Neuron (in vitro differentiated cells): ENCODE results near the gene ARHGEF40.

Experiments used
- H2AFZ ChIP-seq: one replicate; pipeline ENCODE4 v1.6.1; 2013; ENCODE audit warnings: low read depth, mild to moderate bottlenecking, inconsistent platforms, low read length, moderate library complexity
- H3K27me3 ChIP-seq: one replicate; pipeline ENCODE4 v1.6.1; 2013; ENCODE audit warnings: low read length; ENCODE audit not compliant: insufficient read depth
- H3K36me3 ChIP-seq: one replicate; pipeline ENCODE4 v1.6.1; 2013; ENCODE audit warnings: low read length; ENCODE audit not compliant: insufficient read depth
- H3K4me1 ChIP-seq: one replicate; pipeline ENCODE4 v1.6.1; 2013; ENCODE audit warnings: low read length; ENCODE audit not compliant: insufficient read depth
- H3K4me3 ChIP-seq: 2 replicates; pipeline ENCODE4 v1.5.1; 2013; ENCODE audit warnings: mild to moderate bottlenecking, low read length, moderate library complexity
- H3K9me3 ChIP-seq: one replicate; pipeline ENCODE4 v1.6.1; 2013; ENCODE audit warnings: low read length

Gene ARHGEF40

GRCh38 chr14:21072031-21072473 lies 1.9 kb downstream of the ARHGEF40 start:
- Histone ChIP-seq H3K36me3 (peaks cover 43% of the 10 kb centered on the region), H3K4me3 (peak overlapping the region; percentile 85), H3K9me3 (no peaks in the 10 kb centered on the region), H2AFZ (no peak overlapping the region), H3K27me3 (no peaks in the 10 kb centered on the region), H3K4me1 (peaks cover 17% of the 10 kb centered on the region)

DNA sequence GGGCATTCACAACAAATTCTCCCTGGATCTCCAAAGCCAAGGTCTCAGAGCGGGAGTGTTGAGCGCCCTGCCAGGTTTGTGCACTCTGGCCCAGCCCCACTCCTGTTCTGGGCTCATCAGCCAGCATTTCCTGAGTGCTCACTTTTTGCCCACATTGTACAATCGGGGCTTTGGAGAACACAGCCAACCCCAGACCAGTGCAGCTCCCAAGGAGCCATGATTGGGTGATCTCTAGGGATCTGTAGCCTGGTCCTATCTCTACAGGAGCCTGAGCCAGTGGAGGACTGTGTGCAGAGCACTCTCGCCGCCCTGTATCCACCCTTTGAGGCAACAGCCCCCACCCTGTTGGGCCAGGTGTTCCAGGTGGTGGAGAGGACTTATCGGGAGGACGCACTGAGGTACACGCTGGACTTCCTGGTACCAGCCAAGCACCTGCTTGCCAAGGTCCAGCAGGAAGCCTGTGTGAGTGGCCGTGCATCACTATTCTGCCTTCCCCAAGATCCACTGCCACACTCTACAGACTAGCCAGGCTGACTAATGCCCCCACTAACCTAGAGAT lies 2.8 kb downstream of the ARHGEF40 start:
- Histone ChIP-seq H3K9me3 (no peaks in the 10 kb centered on the region), H2AFZ (no peak overlapping the region), H3K4me3 (no peak overlapping the region), H3K27me3 (no peaks in the 10 kb centered on the region), H3K4me1 (peaks cover 17% of the 10 kb centered on the region), H3K36me3 (peaks cover 50% of the 10 kb centered on the region)

DNA sequence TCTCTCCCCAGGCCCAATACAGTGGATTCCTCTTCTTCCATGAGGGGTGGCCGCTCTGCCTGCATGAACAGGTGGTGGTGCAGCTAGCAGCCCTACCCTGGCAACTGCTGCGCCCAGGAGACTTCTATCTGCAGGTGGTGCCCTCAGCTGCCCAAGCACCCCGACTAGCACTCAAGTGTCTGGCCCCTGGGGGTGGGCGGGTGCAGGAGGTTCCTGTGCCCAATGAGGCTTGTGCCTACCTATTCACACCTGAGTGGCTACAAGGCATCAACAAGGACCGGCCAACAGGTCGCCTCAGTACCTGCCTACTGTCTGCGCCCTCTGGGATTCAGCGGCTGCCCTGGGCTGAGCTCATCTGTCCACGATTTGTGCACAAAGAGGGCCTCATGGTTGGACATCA lies 3.8 kb downstream of the ARHGEF40 start:
- Histone ChIP-seq H3K9me3 (no peaks in the 10 kb centered on the region), H3K27me3 (no peaks in the 10 kb centered on the region), H3K4me3 (no peak overlapping the region), H3K4me1 (peaks cover 11% of the 10 kb centered on the region), H3K36me3 (peaks cover 61% of the 10 kb centered on the region), H2AFZ (no peak overlapping the region)

GRCh38 chr14:21074398-21075272 lies 4.5 kb downstream of the ARHGEF40 start:
- H3K9me3 ChIP-seq = no peaks in the 10 kb centered on the region

GRCh38 chr14:21075719-21076437 lies 5.8 kb downstream of the ARHGEF40 start:
- H3K27me3 ChIP-seq = no peaks in the 10 kb centered on the region
- peaks cover 10% of the 10 kb centered on the region for H3K4me1 ChIP-seq
- H2AFZ ChIP-seq = no peak overlapping the region
- H3K4me3 ChIP-seq = no peak overlapping the region
- no peaks in the 10 kb centered on the region for H3K9me3 ChIP-seq
- H3K36me3 ChIP-seq = peaks cover 80% of the 10 kb centered on the region

More at GRCh38 chr14:21074398-21075272, 4.5 kb downstream of the ARHGEF40 start:
- Histone ChIP-seq H3K36me3 (peaks cover 68% of the 10 kb centered on the region), H2AFZ (no peak overlapping the region), H3K4me3 (no peak overlapping the region), H3K27me3 (no peaks in the 10 kb centered on the region), H3K4me1 (peaks cover 10% of the 10 kb centered on the region)

DNA sequence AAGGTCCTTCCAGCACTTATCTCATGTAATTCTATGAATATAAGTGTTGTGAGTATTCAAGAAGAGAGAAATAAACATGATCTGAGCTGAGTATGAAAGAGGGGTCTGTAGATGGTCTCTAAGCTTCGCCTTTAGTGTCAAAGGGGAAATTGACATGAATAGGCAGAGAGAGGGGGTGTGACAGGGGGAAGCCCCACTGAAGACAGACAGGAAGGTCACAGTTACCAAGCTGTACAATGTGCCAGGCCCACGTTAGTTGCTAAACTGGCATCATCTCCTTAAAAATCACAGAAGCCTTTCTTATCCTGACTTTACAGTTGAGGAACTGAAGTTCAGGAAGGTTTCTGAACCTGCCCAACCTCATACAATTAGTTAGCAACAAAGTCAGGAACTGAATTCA lies 7.6 kb downstream of the ARHGEF40 start:
- no peaks in the 10 kb centered on the region for H3K9me3 ChIP-seq
- H3K4me3 ChIP-seq = no peak overlapping the region
- no peak overlapping the region for H2AFZ ChIP-seq
- peaks cover 92% of the 10 kb centered on the region for H3K36me3 ChIP-seq
- no peaks in the 10 kb centered on the region for H3K27me3 ChIP-seq
- H3K4me1 ChIP-seq = no peaks in the 10 kb centered on the region

DNA sequence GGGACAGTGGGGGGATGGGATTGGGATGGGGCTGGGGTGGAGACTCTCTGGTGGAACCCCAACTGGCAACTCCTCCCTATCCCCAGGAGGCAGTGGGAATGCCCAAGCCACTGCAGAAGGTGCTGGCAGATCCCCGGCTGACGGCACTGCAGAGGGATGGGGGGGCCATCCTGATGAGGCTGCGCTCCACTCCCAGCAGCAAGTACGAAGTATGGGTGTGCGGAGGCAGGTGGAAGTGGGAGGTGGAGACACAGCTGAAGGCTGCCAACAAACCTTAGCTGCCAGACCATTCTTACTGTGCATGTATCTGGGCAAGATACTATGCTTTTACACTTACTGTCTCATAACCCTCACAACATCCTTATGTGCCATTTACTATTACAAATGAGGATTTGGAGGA lies 8.2 kb downstream of the ARHGEF40 start:
- Histone ChIP-seq H3K36me3 (peaks cover 91% of the 10 kb centered on the region), H2AFZ (no peak overlapping the region), H3K27me3 (no peaks in the 10 kb centered on the region), H3K4me3 (no peak overlapping the region), H3K9me3 (no peaks in the 10 kb centered on the region), H3K4me1 (no peaks in the 10 kb centered on the region)

DNA sequence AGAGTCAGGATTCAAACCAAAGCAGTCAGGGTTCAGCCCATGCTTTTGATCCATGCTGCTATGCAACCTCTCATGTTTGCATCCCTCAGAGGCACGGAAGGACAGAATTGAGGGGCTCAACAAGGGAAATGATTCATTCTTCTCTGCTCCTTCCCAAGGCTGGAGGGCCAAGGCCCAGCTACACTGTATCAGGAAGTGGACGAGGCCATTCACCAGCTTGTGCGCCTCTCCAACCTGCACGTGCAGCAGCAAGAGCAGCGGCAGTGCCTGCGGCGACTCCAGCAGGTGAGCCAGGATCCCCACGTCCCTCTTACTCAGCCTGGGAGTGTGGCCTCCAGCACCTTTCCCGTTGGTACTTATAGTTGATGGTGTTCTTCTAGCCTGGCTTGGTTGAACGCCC lies 8.6 kb downstream of the ARHGEF40 start:
- H3K36me3 ChIP-seq = peaks cover 90% of the 10 kb centered on the region

DNA sequence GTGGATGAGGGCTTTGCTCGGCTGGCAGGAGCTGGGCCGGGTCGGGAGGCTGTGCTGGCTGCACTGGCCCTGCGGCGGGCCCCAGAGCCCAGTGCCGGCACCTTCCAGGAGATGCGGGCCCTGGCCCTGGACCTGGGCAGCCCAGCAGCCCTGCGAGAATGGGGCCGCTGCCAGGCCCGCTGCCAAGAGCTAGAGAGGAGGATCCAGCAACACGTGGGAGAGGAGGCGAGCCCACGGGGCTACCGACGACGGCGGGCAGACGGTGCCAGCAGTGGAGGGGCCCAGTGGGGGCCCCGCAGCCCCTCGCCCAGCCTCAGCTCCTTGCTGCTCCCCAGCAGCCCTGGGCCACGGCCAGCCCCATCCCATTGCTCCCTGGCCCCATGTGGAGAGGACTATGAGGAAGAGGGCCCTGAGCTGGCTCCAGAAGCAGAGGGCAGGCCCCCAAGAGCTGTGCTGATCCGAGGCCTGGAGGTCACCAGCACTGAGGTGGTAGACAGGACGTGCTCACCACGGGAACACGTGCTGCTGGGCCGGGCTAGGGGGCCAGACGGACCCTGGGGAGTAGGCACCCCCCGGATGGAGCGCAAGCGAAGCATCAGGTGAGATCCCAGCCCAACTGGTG lies 11.5 kb downstream of the ARHGEF40 start:
- Histone ChIP-seq H3K4me1 (peaks cover 1% of the 10 kb centered on the region), H3K4me3 (no peak overlapping the region), H3K27me3 (no peaks in the 10 kb centered on the region), H3K36me3 (peaks cover 92% of the 10 kb centered on the region), H3K9me3 (no peaks in the 10 kb centered on the region), H2AFZ (no peak overlapping the region)

More for the DNA sequence above, 8.6 kb downstream of the ARHGEF40 start:
- no peaks in the 10 kb centered on the region for H3K9me3 ChIP-seq
- H3K27me3 ChIP-seq = no peaks in the 10 kb centered on the region
- H3K4me1 ChIP-seq = no peaks in the 10 kb centered on the region
- no peak overlapping the region for H2AFZ ChIP-seq
- no peak overlapping the region for H3K4me3 ChIP-seq

DNA sequence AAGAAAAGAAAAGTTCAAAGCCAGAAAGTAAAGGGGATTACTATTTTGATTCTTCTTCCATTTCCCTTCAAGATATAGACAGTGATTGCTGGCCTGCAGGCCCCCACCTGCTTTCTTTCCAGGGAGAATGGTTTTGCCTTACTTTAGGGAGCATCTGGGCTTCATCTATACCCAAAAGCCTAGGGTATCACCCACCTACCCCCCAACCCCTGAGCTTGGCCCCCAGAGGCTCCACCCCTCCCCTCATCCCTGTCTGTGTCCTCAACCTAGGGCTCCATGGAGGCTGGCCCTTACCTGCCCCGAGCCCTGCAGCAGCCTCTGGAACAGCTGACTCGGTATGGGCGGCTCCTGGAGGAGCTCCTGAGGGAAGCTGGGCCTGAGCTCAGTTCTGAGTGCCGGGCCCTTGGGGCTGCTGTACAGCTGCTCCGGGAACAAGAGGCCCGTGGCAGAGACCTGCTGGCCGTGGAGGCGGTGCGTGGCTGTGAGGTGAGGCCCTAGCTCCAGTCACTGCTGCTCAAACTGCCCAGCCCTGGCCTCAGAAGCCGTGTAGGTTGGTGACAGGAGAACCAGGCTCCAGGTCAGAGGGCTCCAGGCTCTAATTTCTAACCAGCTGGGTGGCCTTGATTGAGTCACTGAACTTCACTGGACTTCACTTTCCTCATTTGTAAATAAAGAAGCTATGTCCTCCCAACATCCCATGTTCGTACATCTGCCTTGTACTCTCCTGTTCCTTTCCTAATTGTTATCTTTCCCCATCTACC lies 13.6 kb downstream of the ARHGEF40 start:
- Histone ChIP-seq H3K4me1 (peaks cover 18% of the 10 kb centered on the region), H3K4me3 (no peak overlapping the region), H3K9me3 (no peaks in the 10 kb centered on the region), H3K27me3 (no peaks in the 10 kb centered on the region), H3K36me3 (peaks cover 81% of the 10 kb centered on the region), H2AFZ (no peak overlapping the region)

DNA sequence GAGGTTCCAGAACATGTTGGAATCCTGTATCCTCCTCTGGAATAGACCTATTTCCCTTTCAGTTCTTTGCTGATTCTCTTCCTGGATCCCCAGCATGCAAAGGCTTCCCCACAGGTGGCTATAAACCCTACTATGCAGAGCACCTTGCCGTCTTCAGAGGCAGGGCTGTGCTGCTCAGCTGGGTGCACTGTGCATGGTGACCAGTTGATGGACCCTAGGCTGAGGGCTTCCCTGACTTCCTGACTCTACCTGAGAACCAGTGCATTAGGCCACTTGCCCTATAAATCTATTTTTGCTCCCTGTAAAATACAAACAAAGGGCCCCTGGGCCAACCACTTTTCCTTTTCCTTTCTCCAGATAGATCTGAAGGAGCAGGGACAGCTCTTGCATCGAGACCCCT lies 14.3 kb downstream of the ARHGEF40 start:
- peaks cover 81% of the 10 kb centered on the region for H3K36me3 ChIP-seq
- no peaks in the 10 kb centered on the region for H3K27me3 ChIP-seq
- no peak overlapping the region for H2AFZ ChIP-seq
- no peaks in the 10 kb centered on the region for H3K9me3 ChIP-seq
- H3K4me1 ChIP-seq = peaks cover 20% of the 10 kb centered on the region
- H3K4me3 ChIP-seq = no peak overlapping the region

DNA sequence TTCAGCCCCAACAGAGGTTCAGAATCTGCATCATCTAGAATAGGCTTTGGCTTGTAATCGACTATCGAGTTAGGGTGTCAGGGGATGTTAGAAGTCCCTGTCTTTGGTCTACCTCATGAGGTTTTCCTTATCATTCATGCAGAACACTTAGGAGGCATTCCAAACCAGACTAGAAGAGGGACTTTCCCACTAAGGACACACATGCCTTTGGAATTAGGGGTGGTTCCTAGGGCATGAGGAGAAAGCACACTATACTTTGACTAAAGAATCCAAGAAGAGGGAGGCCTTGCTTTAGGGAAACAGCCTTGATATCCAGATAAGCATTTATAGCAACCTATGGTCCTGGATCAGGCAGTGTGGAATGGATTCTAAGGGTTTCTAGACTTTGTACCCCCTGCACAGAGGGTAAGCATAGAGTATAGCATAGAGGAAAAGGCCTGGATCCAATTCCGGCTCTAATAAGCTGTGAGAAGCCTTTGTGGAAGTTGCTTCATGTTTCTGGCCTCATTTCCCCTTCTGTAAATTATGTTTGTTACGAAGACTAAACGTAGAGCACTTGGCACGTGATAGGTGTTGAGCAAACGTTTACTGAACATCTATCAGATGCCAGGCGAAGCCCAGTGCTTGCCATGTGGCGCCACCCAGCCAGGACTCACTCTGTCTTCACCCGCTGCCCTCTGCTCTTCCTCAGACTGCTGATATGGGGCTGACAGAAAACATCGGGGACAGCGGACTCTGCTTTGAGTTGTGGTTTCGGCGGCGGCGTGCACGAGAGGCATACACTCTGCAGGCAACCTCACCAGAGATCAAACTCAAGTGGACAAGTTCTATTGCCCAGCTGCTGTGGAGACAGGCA lies 15.1 kb downstream of the ARHGEF40 start:
- no peaks in the 10 kb centered on the region for H3K9me3 ChIP-seq
- H2AFZ ChIP-seq = no peak overlapping the region
- H3K4me3 ChIP-seq = no peak overlapping the region
- no peaks in the 10 kb centered on the region for H3K27me3 ChIP-seq
- H3K4me1 ChIP-seq = peaks cover 20% of the 10 kb centered on the region
- peaks cover 80% of the 10 kb centered on the region for H3K36me3 ChIP-seq
